Embryonic facial prominence (tissue), 1 donor: ENCODE results near the gene DPYD.

Experiments
- DNase-seq: peaks from one replicate; pipeline ENCODE4 v3.0.0-alpha.2; 2016; ENCODE audit errors: extremely low spot score

The DPYD gene

GRCh38 chr1:97693601-97694000 is 227.2 kb downstream of the DPYD start:
- no peak for DNase-seq

- DNase-seq = no peak
These were observed 229.5 kb downstream of the DPYD start for GRCh38 chr1:97691325-97691724.

- no peak for DNase-seq
These were observed 235.5 kb downstream of the DPYD start for GRCh38 chr1:97685360-97685759.

GRCh38 chr1:97680894-97681293 is 239.9 kb downstream of the DPYD start:
- DNase-seq = no peak

DNA sequence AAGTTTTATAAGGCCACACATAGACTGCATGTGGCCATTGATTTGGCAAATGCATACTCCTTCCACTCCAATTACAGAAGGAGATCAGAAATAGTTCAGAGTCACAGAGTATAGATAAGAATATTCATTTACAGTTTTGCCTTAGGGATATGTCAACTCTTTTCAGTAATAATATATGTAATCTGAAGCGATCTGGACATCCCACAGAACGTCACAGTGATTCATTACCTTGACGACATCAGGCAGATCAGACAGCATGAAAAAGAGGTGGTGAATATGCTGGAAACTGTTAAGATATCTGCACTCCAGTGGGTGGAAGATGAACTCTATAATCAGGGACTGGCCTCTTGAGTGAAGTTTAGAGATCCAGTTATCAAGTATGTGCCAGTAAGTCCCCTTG is 240.4 kb downstream of the DPYD start:
- DNase-seq = no peak

GRCh38 chr1:97677702-97678101 is 243.1 kb downstream of the DPYD start:
- DNase-seq = no peak

DNA sequence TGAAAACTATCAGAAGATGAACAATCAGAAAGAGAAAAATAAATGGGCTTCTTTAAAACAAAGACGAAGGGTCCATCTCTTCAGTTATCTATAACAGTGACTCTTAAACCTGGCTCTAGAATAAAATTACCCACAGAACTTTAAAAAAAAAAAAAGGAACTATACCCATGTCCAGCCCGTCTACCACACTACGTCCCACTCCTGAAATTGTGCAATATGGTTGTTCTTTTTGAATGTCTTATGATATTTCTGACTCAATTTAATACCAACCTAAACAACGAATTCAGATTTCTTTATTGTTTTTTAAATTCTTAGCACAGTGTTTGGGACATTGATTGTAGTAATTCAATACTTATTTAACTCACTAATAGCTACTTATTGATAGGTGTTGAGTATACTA is 246.3 kb downstream of the DPYD start:
- DNase-seq = no peak

- no peak for DNase-seq
These were observed 251.9 kb downstream of the DPYD start for GRCh38 chr1:97668945-97669344.

- DNase-seq = no peak
These were observed 260.3 kb downstream of the DPYD start for GRCh38 chr1:97660431-97661105.

DNA sequence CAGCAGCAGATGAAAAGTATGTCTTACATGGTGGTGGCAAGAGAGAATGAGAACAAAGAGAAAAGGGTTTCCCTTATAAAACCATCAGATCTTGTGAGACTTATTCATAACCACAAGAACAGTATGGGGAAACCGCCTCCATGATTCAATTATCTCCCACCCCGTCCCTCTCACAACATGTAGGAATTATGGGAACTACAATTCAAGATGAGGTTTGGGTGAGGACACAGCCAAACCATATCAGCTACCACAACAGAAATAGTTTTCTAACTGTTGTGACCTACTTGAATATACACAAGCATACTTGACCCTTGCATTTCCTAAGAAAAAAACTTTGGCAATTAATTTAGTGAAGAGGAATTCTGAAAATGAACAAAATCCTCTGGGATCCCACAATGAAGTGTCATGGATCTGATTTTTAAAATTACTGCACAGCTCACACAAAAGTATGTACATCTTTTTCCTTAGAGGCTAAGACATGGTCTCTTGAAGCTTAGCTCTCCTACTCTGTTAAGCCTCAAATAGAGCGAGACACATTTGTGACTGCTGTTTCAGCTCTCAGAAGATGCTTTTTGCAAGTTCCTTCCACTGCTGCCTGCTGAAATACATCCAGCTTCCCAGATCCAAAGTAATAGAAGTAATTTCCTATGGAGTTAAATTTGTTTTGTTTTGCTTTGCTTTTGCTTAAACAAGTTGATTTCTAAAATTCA is 265.8 kb downstream of the DPYD start:
- no peak for DNase-seq

DNA sequence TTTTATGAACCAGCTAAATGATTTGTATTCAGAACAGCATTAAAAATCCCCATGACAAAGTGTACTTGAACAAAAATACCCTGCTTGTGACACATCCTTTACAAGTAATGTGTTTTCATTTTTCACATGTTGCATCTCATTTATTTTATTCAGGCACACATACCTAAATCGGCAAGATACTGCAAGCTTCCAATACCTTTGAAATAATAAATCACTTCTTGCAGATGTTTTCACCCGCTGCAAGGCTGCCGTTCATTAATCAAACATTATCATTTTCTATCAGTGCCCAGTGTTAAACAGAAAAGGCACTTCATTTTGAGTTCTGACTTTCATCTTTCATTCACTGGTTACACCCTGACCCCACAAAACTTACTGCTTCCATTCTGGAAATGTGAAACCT is 269.6 kb downstream of the DPYD start:
- no peak for DNase-seq

GRCh38 chr1:97649591-97649990 is 271.2 kb downstream of the DPYD start:
- DNase-seq = no peak

- DNase-seq = no peak
These were observed 273.1 kb downstream of the DPYD start for GRCh38 chr1:97647776-97648175.

DNA sequence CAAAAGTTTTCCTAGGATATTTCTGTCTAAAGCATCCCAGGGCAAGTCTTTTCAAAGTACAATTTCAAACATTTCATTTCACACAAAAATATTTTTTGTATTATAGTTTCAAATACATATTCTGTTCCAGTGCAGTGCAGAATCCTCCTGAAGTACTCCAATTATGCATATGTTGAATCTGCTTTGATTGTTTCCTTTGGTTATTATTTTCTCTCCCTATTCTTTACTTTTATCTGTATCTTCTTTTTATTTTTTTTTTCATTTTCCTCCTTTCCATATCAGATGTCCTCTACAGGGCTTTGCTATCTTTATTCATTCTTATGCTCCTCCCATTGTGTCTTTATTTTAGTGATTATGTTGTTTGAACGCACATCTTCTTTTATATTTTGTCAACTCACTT is 274.8 kb downstream of the DPYD start:
- DNase-seq = no peak

GRCh38 chr1:97640677-97641076 is 280.2 kb downstream of the DPYD start:
- DNase-seq = no peak

GRCh38 chr1:97636941-97637340 is 283.9 kb downstream of the DPYD start:
- DNase-seq = no peak

- DNase-seq = no peak
These were observed 286.1 kb downstream of the DPYD start for GRCh38 chr1:97634758-97635157.

DNA sequence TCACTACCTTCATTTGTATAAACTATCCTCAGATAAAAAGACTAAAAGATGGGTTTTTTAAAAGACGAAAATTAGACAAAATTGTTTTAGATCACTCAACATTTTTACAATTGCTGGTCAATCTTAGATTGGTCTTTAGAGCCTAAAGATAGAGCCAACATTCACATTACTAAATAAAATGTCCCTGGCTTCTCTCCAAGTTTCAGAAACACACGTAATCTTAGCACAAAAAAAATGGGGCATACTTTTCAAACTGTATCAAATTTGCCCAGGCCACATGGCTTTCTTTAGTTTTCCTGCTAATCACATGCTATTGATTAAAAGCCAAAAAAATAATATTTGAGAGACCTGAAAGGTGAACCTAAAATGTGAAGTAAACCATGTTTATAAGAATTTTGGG is 288.1 kb downstream of the DPYD start:
- DNase-seq = no peak

- DNase-seq = no peak
These were observed 288.8 kb downstream of the DPYD start for GRCh38 chr1:97632075-97632474.

DNA sequence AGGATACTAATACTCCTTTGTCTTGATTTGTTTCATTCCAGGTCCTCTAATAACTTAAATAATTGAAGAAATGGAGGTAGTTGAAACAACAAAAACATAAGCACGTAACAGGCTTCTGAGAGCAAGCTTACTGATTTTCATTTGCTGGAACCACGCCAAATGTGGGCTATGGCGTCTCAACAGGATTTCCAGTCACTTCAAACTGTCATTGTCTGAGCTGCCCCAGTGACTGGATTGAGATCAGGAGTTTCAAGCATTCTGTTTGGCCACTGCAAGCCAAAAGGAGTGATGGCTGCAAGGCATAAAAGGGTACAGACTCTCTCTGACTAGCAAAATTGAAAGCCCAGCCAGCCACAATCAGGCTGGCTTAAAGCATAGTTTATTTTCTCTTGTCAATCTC is 289.9 kb downstream of the DPYD start:
- DNase-seq = no peak

GRCh38 chr1:97630281-97630680 is 290.6 kb downstream of the DPYD start:
- no peak for DNase-seq

- DNase-seq = no peak
These were observed 297.6 kb downstream of the DPYD start for GRCh38 chr1:97623220-97623619.

DNA sequence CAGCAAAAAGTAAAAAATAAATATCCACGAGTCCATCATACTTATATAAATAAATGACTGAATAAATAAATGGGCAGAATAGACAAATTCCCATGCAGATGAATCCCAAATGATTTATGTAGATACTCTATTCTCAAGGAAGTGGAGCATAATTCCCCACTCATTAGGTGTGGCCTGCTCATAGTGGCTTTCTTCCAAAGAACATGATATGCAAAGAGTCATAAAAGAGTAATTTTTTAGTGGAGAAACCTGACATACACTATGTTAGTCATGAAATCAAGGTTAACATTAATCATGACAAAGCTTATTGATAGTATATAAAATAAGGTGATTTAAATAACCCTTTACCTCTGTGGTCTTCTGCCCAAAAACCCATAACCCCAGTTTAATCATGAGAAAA is 298.9 kb downstream of the DPYD start:
- no peak for DNase-seq

GRCh38 chr1:97619706-97620105 is 301.1 kb downstream of the DPYD start:
- no peak for DNase-seq
